Measurements from ENCODE around the gene C2orf81.
"Not testable (repeated sequence)": the region's sequence is repeated elsewhere in the genome, so short reads cannot be mapped to it uniquely, and the experiment has no call there.

The C2orf81 gene

DNA sequence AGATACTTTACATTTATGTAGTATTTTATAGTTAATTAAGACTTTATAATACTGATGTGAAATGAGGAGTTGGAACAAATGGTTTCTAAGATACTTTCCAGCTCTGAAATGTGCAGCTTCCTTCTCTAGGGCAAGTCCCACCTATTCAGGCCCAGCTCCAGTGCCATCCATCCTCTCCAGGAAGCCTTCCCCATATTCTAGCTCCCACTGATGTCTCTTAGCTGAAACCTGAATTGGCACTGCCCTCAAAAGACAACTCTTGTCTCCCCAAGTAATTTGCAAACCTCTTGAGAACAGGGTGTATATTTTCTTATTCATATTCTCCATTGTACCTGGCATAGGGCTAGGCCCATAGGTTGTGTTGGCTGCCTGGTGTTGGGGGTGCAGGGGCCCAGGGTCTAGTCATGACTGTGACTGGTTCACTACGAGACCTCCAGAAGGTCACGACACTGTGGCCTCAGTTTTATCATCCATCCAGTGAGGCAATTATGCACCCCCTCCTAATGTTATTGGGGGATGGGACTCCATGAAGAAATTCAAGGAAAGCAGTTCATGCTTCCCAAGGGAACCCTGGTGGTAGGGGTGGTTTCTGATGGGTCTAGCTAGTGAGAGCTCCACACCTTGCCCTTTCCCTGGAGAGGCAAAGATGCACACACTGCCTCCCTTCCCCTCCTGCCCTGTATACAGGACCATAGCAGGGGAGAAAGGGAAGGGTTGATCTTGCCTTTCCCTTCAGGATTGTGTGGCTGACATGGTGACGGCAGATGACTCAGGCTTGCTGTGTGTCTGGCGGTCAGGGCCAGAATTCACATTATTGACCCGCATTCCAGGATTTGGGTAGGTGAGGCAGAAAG lies 2.9 kb upstream of the C2orf81 start:
- TF ChIP-seq PAX5 (IDR thresholded peaks at IDR 0.05; ENCODE audit: insufficient read depth, low read length, severe bottlenecking): no peak
- no peak for TF ChIP-seq TAF1 (IDR thresholded peaks at IDR 0.05; ENCODE audit: low read depth, low read length)
- no peak for TF ChIP-seq POU2F2 (IDR thresholded peaks at IDR 0.05; ENCODE audit: low read depth, low read length)
- no peak for TF ChIP-seq POLR2AphosphoS5 (IDR thresholded peaks at IDR 0.05; ENCODE audit: low read depth, low read length)
- TF ChIP-seq POLR2A (IDR thresholded peaks at IDR 0.05; ENCODE audit: low read depth, low read length): no peak
- TF ChIP-seq SPI1 (IDR thresholded peaks at IDR 0.05; ENCODE audit: low read depth, low read length): no peak
- FAIRE-seq (no peak), DNase-seq (ENCODE audit: insufficient read length, low spot score) (no peak)

DNA sequence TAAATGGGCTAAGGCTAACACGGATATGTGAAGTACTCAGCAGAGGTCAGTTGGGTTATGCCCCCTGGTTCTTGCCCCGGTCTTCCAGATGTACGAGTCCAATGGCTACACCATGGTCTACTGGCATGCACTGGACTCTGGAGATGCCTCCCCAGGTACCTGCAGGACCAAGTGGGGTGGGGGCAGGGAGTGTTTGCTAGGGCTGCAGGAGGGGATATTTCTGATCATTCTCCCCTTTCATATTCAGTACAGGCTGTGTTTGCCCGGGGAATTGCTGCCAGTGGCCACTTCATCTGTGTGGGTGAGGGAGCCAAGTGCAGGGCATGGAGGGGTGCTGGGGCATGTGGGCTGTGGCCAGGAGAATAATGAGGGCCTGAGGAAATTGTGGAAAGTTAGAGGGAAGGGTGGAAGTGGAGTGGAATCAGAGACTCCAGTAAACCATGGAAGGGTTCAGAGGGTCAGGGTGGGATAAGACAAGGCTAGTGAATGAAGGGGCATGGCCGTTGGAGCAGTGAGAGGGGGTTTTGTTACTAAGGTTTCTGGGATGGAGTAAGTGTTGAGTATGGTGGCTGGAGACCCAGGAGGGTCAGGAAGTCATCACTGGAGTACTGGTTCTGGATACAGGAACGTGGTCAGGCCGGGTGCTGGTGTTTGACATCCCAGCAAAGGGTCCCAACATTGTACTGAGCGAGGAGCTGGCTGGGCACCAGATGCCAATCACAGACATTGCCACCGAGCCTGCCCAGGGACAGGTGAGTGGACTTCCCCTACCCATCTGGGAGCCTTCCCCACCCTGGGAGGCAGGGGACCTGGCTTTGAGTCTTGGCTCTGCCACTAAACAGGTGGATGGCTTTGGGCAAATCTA lies 2.0 kb upstream of the C2orf81 start:
- no peak for TF ChIP-seq POLR2AphosphoS5 (IDR thresholded peaks at IDR 0.05; ENCODE audit: low read depth, low read length)
- no peak for TF ChIP-seq POLR2A (IDR thresholded peaks at IDR 0.05; ENCODE audit: low read depth, low read length)
- TF ChIP-seq PAX5 (IDR thresholded peaks at IDR 0.05; ENCODE audit: insufficient read depth, low read length, severe bottlenecking): no peak
- TF ChIP-seq SPI1 (IDR thresholded peaks at IDR 0.05; ENCODE audit: low read depth, low read length): no peak
- TF ChIP-seq TAF1 (IDR thresholded peaks at IDR 0.05; ENCODE audit: low read depth, low read length): no peak
- TF ChIP-seq POU2F2 (IDR thresholded peaks at IDR 0.05; ENCODE audit: low read depth, low read length): no peak
- FAIRE-seq (no peak), DNase-seq (ENCODE audit: insufficient read length, low spot score) (no peak)

DNA sequence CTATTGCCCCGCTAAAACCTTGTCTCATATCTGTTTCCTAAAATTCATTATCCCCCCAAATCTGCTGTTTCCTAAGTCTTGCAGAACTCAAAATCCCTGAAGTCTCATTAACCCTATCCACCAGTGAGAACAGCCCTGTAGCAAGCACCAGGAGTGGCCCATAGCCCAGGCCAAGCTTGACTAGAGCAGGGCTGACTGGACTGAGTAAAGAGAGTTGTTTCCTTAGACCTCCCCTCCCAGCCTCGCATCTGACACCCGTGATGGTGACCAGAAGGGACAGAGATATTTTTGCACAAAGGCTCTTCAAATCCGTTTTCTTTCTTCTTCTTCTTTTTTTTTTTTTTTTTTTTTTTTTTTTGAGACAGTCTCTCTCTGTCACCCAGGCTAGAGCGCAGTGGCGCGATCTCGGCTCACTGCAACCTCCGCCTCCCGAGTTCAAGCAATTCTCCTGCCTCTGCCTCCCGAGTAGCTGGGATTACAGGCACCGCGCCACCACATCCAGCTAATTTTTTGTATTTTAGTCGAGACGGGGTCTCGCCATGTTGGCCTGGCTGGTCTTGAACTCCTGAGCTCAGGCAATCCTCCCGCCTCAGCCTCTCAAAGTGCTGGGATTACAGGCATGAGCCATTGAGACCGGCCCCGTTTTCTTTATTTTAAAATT lies 846 bp downstream of the C2orf81 start:
- DNase-seq (ENCODE audit: insufficient read length, low spot score); FAIRE-seq: not testable (repeated sequence)

DNA sequence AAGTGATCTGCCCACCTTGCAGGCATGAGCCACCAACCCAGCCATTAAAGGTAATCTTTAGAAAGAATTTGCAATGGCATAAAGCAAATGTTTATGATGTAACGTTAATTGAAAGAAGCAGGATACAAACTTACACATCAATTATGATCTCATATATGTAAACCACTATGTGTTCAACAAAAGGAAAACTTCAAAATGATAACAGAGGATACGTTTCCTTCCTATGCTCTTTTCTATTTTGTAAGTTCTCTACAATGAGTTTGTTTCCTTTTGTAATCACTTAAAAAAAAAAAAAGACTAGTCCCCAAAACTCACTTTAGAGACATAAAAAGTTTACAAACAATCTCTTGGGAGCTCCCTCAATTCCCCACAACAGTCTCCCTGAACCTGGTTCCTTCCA lies 1.4 kb downstream of the C2orf81 start:
- DNase-seq (ENCODE audit: insufficient read length, low spot score) (no peak), FAIRE-seq (no peak)
- TF ChIP-seq PAX5 (IDR thresholded peaks at IDR 0.05; ENCODE audit: insufficient read depth, low read length, severe bottlenecking): no peak
- no peak for TF ChIP-seq TAF1 (IDR thresholded peaks at IDR 0.05; ENCODE audit: low read depth, low read length)
- no peak for TF ChIP-seq POLR2AphosphoS5 (IDR thresholded peaks at IDR 0.05; ENCODE audit: low read depth, low read length)
- no peak for TF ChIP-seq POU2F2 (IDR thresholded peaks at IDR 0.05; ENCODE audit: low read depth, low read length)
- no peak for TF ChIP-seq SPI1 (IDR thresholded peaks at IDR 0.05; ENCODE audit: low read depth, low read length)
- TF ChIP-seq POLR2A (IDR thresholded peaks at IDR 0.05; ENCODE audit: low read depth, low read length): no peak

DNA sequence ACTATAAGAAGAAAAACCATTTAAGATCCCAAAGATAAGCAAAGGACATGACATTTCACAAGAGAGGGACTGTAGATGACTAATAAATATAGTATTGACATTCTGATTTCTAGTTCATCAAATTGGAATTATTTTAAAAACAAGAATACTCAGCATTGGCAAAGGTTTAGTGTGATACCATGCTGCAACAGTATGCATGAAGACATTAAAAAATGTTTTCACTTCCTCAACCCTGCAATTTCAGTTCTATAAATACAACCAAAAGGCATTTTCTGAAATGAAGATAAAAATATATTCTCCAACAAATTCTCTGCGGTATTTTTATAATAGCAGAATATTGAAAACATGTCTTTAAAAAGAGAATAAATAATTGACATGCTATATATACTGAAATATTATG lies 2.1 kb downstream of the C2orf81 start:
- DNase-seq (ENCODE audit: insufficient read length, low spot score): no peak
- TF ChIP-seq PAX5 (IDR thresholded peaks at IDR 0.05; ENCODE audit: insufficient read depth, low read length, severe bottlenecking): no peak
- no peak for TF ChIP-seq POLR2AphosphoS5 (IDR thresholded peaks at IDR 0.05; ENCODE audit: low read depth, low read length)
- TF ChIP-seq SPI1 (IDR thresholded peaks at IDR 0.05; ENCODE audit: low read depth, low read length): peak; percentile 87
- TF ChIP-seq POLR2A (IDR thresholded peaks at IDR 0.05; ENCODE audit: low read depth, low read length): no peak
- TF ChIP-seq POU2F2 (IDR thresholded peaks at IDR 0.05; ENCODE audit: low read depth, low read length): no peak
- TF ChIP-seq TAF1 (IDR thresholded peaks at IDR 0.05; ENCODE audit: low read depth, low read length): no peak
- FAIRE-seq: no peak

DNA sequence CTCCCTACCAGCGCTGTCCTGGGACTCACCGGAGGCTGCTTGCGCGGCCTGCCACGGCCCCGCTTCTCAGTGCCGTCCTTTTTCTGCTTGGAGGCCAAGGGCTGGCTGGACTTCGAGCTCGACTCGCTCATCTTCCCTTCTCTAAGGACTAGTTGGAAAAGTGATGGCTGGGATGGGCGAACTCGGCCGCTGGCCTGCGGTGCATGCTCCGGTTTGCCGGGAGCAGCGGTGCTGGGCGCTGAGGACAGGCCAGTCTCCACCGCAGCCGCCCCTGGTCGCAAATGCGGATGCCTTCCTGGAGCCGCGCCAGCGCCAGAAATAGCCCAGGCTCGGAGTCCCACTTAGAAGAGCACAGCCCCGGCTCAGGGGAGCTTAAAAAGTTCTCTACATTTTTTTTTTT lies 3.1 kb downstream of the C2orf81 start:
- TF ChIP-seq SPI1 (IDR thresholded peaks at IDR 0.05; ENCODE audit: low read depth, low read length) (no peak), POLR2A (IDR thresholded peaks at IDR 0.05; ENCODE audit: low read depth, low read length) (no peak), POLR2AphosphoS5 (IDR thresholded peaks at IDR 0.05; ENCODE audit: low read depth, low read length) (no peak), TAF1 (IDR thresholded peaks at IDR 0.05; ENCODE audit: low read depth, low read length) (no peak), POU2F2 (IDR thresholded peaks at IDR 0.05; ENCODE audit: low read depth, low read length) (no peak), PAX5 (IDR thresholded peaks at IDR 0.05; ENCODE audit: insufficient read depth, low read length, severe bottlenecking) (no peak)
- FAIRE-seq (no peak), DNase-seq (ENCODE audit: insufficient read length, low spot score) (no peak)

DNA sequence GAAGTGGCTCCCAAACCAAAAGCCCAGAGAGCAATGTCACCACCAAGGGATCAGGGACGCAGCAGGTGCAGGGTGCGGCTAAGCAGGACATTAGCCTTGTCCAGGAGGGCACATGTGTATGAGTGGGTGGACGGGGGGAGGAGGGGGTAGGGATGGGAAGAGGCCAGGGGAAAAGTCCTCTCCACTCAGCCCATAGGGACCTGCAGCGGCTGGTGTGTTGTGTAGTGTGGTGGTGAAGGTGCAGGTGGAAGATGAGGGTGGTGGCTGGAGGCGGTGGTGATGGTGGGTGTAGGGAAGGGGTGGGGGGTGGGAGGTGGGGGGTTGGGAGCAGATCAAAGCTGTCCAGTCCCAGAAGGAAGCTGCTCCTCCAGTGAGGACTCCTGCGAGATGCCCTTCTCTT lies 3.7 kb downstream of the C2orf81 start:
- TF ChIP-seq POLR2A (IDR thresholded peaks at IDR 0.05; ENCODE audit: low read depth, low read length) (no peak), POLR2AphosphoS5 (IDR thresholded peaks at IDR 0.05; ENCODE audit: low read depth, low read length) (no peak)
- DNase-seq (ENCODE audit: insufficient read length, low spot score) (no peak), FAIRE-seq (no peak)

DNA sequence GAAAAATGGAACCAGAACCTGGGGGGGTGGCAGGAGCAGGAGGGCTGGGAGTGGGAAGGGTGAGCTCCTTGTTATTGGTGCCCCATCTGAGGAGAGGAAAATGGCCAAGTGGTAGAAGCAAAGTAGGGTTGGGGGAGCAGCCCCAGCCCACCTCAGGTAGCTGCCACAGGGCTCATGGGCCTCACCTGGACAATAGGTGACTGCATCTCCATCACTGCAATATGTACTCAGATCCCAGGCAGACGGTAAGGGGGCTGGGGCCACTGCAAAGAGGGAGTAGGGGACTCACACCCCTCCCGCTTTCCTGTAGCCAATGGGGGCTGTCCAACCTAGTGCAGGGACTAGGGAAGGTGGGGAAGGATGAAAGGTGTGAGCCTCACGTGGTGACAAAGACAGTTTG lies 4.2 kb downstream of the C2orf81 start:
- TF ChIP-seq POLR2AphosphoS5 (IDR thresholded peaks at IDR 0.05; ENCODE audit: low read depth, low read length) (no peak), POU2F2 (IDR thresholded peaks at IDR 0.05; ENCODE audit: low read depth, low read length) (no peak), POLR2A (IDR thresholded peaks at IDR 0.05; ENCODE audit: low read depth, low read length) (no peak), PAX5 (IDR thresholded peaks at IDR 0.05; ENCODE audit: insufficient read depth, low read length, severe bottlenecking) (no peak), SPI1 (IDR thresholded peaks at IDR 0.05; ENCODE audit: low read depth, low read length) (no peak), TAF1 (IDR thresholded peaks at IDR 0.05; ENCODE audit: low read depth, low read length) (no peak)
- no peak for DNase-seq (ENCODE audit: insufficient read length, low spot score)
- no peak for FAIRE-seq

DNA sequence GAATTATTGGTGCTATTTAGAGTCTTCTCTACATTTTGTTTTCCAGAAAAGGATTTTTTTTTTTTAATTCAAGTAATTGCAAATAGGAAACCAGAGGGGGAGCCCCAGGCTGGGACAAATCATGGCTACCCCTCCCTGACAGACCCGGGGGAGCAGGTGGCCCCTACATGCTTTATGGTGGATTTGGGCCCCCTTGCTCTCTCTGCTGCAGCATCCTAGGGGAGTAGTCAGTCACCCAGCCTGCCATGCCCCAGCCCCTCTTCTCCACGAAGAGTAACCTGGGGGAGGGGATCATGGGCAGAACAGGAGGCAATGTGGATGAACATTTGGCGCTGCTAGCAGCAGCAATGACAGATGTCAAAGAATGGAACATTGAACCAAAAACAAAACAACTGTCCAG lies 4.6 kb downstream of the C2orf81 start:
- FAIRE-seq: no peak
- no peak for TF ChIP-seq POLR2A (IDR thresholded peaks at IDR 0.05; ENCODE audit: low read depth, low read length)
- no peak for TF ChIP-seq SPI1 (IDR thresholded peaks at IDR 0.05; ENCODE audit: low read depth, low read length)
- no peak for TF ChIP-seq TAF1 (IDR thresholded peaks at IDR 0.05; ENCODE audit: low read depth, low read length)
- no peak for TF ChIP-seq POLR2AphosphoS5 (IDR thresholded peaks at IDR 0.05; ENCODE audit: low read depth, low read length)
- TF ChIP-seq POU2F2 (IDR thresholded peaks at IDR 0.05; ENCODE audit: low read depth, low read length): no peak
- no peak for TF ChIP-seq PAX5 (IDR thresholded peaks at IDR 0.05; ENCODE audit: insufficient read depth, low read length, severe bottlenecking)
- DNase-seq (ENCODE audit: insufficient read length, low spot score): no peak

Measured in GM12891 (cell line).